ENCODE measurements around the gene PTPN20. TPM values are rescaled to one million over a fixed set of nuclear protein-coding genes. Genes with fewer than 3 reads are reported as not detected.

Gene PTPN20
- total and polyA plus RNA-seq, 8 donors = 3.2 to 7.1 (median 4.2) TPM

DNA sequence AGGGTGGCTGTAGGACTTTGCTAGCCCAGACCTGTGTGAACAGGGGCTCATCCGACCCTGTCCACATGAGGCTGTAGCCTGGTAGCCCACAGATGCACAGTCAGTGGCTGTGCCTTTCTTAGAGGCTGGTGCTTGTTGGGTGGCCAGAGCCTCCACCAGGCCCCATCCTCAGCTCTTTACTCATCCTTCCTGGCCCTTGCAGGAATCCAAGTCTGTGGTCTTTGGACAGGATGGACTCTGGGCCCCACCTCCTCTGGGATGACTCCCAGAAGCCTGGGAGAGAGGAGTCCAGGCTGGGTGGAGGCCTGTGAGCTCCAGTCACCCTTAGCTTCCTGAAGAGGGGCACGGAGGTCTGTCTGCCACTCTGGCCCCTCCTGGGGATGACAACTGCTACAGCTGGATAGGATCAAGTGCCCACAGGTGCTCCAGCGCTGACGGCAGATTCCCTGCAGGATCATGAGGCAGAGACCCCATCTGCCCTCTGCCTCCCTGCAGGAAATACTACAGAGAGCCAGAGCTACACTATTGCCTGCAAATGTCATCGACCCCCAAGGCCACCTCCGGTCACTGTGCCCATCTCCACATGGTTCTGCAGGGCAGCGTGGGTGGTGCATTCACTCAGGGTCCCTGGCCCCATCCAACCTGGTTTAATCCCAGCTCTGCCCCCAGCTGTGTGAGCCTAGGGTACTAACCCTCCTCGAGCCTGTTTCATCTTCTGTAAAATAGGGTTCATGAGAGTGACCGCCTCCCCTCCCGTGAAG is 114.5 kb downstream of the PTPN20 start:
- intact Hi-C loops (cut with DNase I) = loop anchor here in 1 of 2 donors (10.0 kb wide), 1 partner anchor 289 kb away; no protein-coding TSS in a partner anchor

DNA sequence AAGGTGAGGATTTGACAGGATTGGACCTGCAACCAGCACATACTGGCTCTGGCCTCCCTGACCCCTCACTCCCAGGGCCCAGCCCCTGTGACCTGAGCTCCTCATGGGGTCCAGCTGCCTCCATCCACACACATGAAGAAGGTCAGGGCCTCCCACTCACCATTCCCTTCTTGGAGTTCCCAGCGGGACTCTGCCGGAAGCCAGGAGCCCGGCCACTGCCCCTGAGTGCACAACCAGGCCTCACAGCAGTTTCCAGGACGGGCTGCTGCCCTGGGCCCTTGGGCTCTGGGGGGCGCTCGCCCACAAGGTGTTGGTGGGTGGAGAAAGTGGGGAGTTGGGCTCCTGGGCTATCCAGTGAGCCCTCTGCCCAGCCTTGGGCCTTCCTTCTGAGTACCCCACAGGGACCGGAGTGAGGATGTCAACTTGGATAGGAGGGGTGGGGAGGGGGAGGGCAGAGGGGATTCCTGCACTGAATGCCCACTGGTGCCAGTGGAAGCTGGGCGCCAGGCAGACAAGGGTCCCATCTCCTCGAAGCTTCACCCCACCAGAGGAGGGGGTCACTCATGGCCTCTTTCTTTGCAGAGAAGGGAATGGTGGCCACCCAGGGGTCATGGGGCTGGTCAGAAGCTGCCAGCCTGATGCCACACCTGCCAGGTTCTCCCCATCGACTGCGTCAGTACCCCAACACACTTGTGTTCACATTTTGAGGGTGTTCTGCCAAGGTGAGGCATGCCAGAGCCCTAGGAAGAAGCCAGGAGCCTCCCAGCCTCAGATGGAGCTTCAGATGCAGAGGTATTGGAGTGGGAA is 115.3 kb downstream of the PTPN20 start:
- TF ChIP-seq, protein P1, sequence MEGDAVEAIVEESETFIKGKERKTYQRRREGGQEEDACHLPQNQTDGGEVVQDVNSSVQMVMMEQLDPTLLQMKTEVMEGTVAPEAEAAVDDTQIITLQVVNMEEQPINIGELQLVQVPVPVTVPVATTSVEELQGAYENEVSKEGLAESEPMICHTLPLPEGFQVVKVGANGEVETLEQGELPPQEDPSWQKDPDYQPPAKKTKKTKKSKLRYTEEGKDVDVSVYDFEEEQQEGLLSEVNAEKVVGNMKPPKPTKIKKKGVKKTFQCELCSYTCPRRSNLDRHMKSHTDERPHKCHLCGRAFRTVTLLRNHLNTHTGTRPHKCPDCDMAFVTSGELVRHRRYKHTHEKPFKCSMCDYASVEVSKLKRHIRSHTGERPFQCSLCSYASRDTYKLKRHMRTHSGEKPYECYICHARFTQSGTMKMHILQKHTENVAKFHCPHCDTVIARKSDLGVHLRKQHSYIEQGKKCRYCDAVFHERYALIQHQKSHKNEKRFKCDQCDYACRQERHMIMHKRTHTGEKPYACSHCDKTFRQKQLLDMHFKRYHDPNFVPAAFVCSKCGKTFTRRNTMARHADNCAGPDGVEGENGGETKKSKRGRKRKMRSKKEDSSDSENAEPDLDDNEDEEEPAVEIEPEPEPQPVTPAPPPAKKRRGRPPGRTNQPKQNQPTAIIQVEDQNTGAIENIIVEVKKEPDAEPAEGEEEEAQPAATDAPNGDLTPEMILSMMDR (IDR thresholded peaks at IDR 0.05) = no peak
- intact Hi-C loops (cut with DNase I) = loop anchor here in 1 of 2 donors (10.0 kb wide), 1 partner anchor 288 kb away; no protein-coding TSS in a partner anchor
- Histone ChIP-seq H3K4me3 (no peak overlapping the region), H3K36me3 (no peaks in the 10 kb centered on the region), H3K27me3 (no peaks in the 10 kb centered on the region), H3K27ac (no peak overlapping the region), H3K4me1 (no peaks in the 10 kb centered on the region), H3K9me3 (no peaks in the 10 kb centered on the region)
- DNase-seq (peak in 2 of 4 donors; percentile 22 to 66), ATAC-seq (no peak)

More for the DNA sequence above, 114.5 kb downstream of the PTPN20 start:
- Histone ChIP-seq H3K27ac (no peak overlapping the region), H3K4me1 (no peaks in the 10 kb centered on the region), H3K9me3 (no peaks in the 10 kb centered on the region), H3K36me3 (no peaks in the 10 kb centered on the region), H3K27me3 (no peaks in the 10 kb centered on the region), H3K4me3 (no peak overlapping the region)
- TF ChIP-seq, protein P1 (IDR thresholded peaks at IDR 0.05) = no peak
- DNase-seq (peak in 2 of 4 donors; percentile 45 to 53), ATAC-seq (peak; percentile 61)

DNA sequence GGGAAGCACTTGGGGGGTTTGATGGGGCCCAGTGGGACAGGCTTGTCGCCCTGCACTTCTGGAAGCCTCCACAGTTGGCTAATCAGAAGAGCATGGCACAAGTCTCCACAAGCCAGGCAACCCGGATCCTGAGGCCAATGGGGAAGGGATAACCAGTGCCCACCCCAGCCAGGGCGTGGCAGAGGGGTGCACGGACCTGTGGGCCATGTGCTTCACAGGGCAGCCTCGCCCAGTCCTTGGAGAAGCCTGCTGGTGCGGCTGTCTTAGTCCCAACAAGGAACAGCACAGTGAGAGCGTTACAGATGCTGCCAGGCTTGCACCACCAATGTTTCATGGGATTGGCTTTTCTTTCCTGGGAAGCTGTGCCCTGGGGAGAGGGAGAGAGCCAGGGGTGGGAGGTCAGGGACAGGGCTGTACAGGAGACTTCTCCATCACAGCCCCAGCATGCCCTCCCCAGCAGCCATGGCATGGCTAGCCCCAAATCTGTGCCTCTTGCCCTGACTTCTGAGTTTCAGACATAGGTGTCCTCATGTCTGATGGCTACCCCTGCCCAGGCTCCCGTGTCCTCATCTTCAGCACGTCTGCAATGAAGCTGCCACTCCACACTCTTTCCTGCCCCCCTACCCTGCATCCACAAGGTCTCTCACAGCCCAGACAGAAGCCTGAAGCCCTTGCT is 116.0 kb downstream of the PTPN20 start:
- Histone ChIP-seq H3K4me1 (no peaks in the 10 kb centered on the region), H3K4me3 (no peak overlapping the region), H3K27me3 (no peaks in the 10 kb centered on the region), H3K9me3 (no peaks in the 10 kb centered on the region), H3K27ac (no peak overlapping the region), H3K36me3 (no peaks in the 10 kb centered on the region)
- DNase-seq = peak in 2 of 4 donors; percentile 19 to 67
- intact Hi-C loops (cut with DNase I) = loop anchor here in 1 of 2 donors (10.0 kb wide), 1 partner anchor 288 kb away; no protein-coding TSS in a partner anchor
- ATAC-seq = no peak
- TF ChIP-seq, protein P1 (IDR thresholded peaks at IDR 0.05) = no peak

DNA sequence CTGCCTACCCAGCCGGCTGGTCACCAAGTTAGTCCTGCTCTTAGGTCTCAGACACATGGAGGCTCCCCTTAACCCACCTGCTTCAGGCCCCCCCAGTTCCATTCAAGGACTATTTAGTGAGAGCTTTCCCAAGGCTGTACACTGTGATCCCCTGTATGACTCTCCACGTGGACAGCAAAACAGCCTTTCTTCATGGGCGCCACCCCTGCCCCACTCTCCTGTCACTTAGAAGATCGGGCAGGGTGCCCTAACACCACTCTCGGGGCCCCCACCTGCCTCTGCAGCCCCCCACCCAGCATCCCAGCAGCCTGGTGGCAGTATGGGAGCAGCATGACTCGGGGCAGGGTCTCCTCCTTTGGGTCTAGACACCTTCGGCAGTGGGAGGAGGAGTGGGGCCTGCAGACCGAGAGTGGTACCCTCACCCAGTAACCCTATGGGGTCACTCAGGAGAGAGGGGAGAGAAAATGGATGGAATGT is 116.6 kb downstream of the PTPN20 start:
- intact Hi-C loops (cut with DNase I) = loop anchor here in 1 of 2 donors (10.0 kb wide), 1 partner anchor 287 kb away; no protein-coding TSS in a partner anchor
- DNase-seq (peak in 2 of 4 donors; percentile 15 to 69), ATAC-seq (no peak)
- H3K27me3 ChIP-seq = no peaks in the 10 kb centered on the region
- H3K36me3 ChIP-seq = no peaks in the 10 kb centered on the region
- H3K9me3 ChIP-seq = no peaks in the 10 kb centered on the region
- no peaks in the 10 kb centered on the region for H3K4me1 ChIP-seq
- TF ChIP-seq, protein P1 (IDR thresholded peaks at IDR 0.05) = no peak
- no peak overlapping the region for H3K4me3 ChIP-seq
- H3K27ac ChIP-seq = no peak overlapping the region
